ENCODE measurements around the gene SLC2A9. TPM values are rescaled to one million over a fixed set of nuclear protein-coding genes. Genes with fewer than 3 reads are reported as not detected.

Gene SLC2A9
- total RNA-seq, 1 experiment from 2014 or later: 3.5 TPM

DNA sequence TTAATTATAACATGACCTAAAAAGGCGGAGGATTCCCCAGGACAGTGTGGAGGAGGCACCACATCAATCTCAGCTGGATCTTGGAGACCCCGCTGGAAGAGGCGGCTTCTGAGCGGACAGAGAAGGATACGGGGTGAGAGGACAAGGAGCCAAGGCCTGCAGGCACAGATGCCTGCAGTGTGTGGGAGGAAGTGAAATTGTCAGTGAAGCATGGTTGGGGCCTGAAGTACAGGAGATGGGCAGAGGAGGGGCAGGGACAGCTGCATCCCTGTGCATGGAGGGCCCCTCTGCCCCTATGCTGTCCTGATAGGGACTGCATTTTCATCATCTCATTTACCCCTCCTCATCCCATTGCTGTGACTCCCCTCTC, 1.7 kb upstream of the SLC2A9 start:
- Histone ChIP-seq H3K27me3 (ENCODE audit: control insufficient read depth, insufficient read depth, low read length) (no peaks in the 10 kb centered on the region), H3K27ac (ENCODE audit: low read length) (no peak overlapping the region), H3K4me1 (ENCODE audit: control insufficient read depth, insufficient read depth, low read length) (no peaks in the 10 kb centered on the region), H3K4me3 (ENCODE audit: low read depth in 2 of 2, low read length in 2 of 2) (no peak overlapping the region), H3K36me3 (ENCODE audit: control insufficient read depth, insufficient read depth, low read length) (no peaks in the 10 kb centered on the region), H3K9me3 (ENCODE audit: control insufficient read depth, insufficient read depth, low read depth, low read length) (no peaks in the 10 kb centered on the region)
- no TSS peak for BruUV-seq (replicated peaks)
- intact Hi-C loops (cut with micrococcal nuclease; ENCODE audit: unreplicated experiment): no loop called here
- POLR2A ChIA-PET: no interaction called here
- TF ChIP-seq POLR2AphosphoS5 (IDR thresholded peaks at IDR 0.05; ENCODE audit: low read depth, low read length) (no peak), SIN3A (IDR thresholded peaks at IDR 0.05; ENCODE audit: borderline replicate concordance, insufficient read depth, low read depth, low read length) (no peak), TCF7L2 (IDR thresholded peaks at IDR 0.05; ENCODE audit: low read depth, low read length) (no peak)
- TF ChIP-seq, protein P1, sequence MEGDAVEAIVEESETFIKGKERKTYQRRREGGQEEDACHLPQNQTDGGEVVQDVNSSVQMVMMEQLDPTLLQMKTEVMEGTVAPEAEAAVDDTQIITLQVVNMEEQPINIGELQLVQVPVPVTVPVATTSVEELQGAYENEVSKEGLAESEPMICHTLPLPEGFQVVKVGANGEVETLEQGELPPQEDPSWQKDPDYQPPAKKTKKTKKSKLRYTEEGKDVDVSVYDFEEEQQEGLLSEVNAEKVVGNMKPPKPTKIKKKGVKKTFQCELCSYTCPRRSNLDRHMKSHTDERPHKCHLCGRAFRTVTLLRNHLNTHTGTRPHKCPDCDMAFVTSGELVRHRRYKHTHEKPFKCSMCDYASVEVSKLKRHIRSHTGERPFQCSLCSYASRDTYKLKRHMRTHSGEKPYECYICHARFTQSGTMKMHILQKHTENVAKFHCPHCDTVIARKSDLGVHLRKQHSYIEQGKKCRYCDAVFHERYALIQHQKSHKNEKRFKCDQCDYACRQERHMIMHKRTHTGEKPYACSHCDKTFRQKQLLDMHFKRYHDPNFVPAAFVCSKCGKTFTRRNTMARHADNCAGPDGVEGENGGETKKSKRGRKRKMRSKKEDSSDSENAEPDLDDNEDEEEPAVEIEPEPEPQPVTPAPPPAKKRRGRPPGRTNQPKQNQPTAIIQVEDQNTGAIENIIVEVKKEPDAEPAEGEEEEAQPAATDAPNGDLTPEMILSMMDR (IDR thresholded peaks at IDR 0.05): no peak
- TF ChIP-seq, protein P2, sequence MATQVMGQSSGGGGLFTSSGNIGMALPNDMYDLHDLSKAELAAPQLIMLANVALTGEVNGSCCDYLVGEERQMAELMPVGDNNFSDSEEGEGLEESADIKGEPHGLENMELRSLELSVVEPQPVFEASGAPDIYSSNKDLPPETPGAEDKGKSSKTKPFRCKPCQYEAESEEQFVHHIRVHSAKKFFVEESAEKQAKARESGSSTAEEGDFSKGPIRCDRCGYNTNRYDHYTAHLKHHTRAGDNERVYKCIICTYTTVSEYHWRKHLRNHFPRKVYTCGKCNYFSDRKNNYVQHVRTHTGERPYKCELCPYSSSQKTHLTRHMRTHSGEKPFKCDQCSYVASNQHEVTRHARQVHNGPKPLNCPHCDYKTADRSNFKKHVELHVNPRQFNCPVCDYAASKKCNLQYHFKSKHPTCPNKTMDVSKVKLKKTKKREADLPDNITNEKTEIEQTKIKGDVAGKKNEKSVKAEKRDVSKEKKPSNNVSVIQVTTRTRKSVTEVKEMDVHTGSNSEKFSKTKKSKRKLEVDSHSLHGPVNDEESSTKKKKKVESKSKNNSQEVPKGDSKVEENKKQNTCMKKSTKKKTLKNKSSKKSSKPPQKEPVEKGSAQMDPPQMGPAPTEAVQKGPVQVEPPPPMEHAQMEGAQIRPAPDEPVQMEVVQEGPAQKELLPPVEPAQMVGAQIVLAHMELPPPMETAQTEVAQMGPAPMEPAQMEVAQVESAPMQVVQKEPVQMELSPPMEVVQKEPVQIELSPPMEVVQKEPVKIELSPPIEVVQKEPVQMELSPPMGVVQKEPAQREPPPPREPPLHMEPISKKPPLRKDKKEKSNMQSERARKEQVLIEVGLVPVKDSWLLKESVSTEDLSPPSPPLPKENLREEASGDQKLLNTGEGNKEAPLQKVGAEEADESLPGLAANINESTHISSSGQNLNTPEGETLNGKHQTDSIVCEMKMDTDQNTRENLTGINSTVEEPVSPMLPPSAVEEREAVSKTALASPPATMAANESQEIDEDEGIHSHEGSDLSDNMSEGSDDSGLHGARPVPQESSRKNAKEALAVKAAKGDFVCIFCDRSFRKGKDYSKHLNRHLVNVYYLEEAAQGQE (IDR thresholded peaks at IDR 0.05; ENCODE audit: insufficient read depth in 1 of 2, low read depth in 2 of 2, low read length in 1 of 2): no peak
- in situ Hi-C loops (cut with HindIII; ENCODE audit: low pct_unique_long_range_greater_than_20kb, low sequenced_read_pairs): no loop called here
- ATAC-seq: no peak
- no peak for DNase-seq (ENCODE audit: low read depth, low spot score)
- CTCF ChIA-PET: interaction anchor here (0.8 kb wide), 1 partner anchor 8 kb away, joined by 3 read pairs; no protein-coding TSS in a partner anchor

DNA sequence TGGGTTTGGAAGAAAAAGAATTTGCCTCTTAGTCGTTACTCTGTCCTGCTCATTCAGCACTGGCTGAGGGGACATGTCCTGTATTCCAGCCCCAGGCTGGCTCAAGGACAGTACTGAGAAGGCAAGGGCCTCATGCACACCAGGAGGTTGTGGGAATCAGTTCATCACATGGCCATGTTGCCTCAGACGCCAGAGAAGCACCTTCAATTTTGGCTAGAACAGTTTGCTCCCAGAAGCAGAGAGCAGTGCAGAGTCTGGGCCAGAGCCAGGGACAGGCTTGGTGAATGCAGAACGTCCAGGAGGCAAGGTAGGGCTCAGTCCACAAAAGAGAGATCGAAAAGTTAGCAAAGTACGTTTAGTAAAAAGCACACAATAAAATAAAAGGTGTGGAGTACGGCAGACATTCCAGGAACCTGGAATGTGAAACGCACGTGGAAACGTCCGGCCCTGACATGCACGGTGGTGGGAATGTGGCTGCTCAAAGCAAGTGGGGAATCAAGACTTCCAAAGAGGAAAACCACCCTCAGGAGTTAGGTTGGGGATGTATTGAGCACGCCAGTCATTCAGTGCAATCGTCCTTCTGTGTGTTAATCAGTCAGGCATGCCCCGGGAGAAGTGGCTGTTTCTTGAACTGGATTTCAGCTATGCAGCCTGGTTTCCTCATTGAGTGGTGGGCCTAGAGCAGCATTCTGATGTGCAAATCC, 1.2 kb upstream of the SLC2A9 start:
- no peak for ATAC-seq
- Histone ChIP-seq H3K27me3 (ENCODE audit: control insufficient read depth, insufficient read depth, low read length) (no peaks in the 10 kb centered on the region), H3K4me1 (ENCODE audit: control insufficient read depth, insufficient read depth, low read length) (no peaks in the 10 kb centered on the region), H3K36me3 (ENCODE audit: control insufficient read depth, insufficient read depth, low read length) (no peaks in the 10 kb centered on the region), H3K4me3 (ENCODE audit: low read depth in 2 of 2, low read length in 2 of 2) (no peak overlapping the region), H3K27ac (ENCODE audit: low read length) (no peak overlapping the region), H3K9me3 (ENCODE audit: control insufficient read depth, insufficient read depth, low read depth, low read length) (no peaks in the 10 kb centered on the region)
- TF ChIP-seq, protein P1 (IDR thresholded peaks at IDR 0.05): no peak
- TF ChIP-seq TCF7L2 (IDR thresholded peaks at IDR 0.05; ENCODE audit: low read depth, low read length) (no peak), SIN3A (IDR thresholded peaks at IDR 0.05; ENCODE audit: borderline replicate concordance, insufficient read depth, low read depth, low read length) (no peak), POLR2AphosphoS5 (IDR thresholded peaks at IDR 0.05; ENCODE audit: low read depth, low read length) (no peak)
- TF ChIP-seq, protein P2 (IDR thresholded peaks at IDR 0.05; ENCODE audit: insufficient read depth in 1 of 2, low read depth in 2 of 2, low read length in 1 of 2): no peak
- intact Hi-C loops (cut with micrococcal nuclease; ENCODE audit: unreplicated experiment): no loop called here
- ChIA-PET CTCF (interaction anchor here (0.8 kb wide), 1 partner anchor 8 kb away, joined by 3 read pairs; no protein-coding TSS in a partner anchor), POLR2A (no interaction called here)
- BruUV-seq (replicated peaks): no TSS peak
- no peak for DNase-seq (ENCODE audit: low read depth, low spot score)
- in situ Hi-C loops (cut with HindIII; ENCODE audit: low pct_unique_long_range_greater_than_20kb, low sequenced_read_pairs): no loop called here

Data from Panc1 (cell line).